ENCODE data around the gene FAM193B. TPM values are rescaled to one million over a fixed set of nuclear protein-coding genes. Genes with fewer than 3 reads are reported as not detected.

FAM193B gene
- total and polyA plus RNA-seq, 9 of the 15 experiments (the other 6 are each of a cell fraction or from before 2014, with no cell fraction given), result 4.4 to 76.4 (median 37.3) TPM

GRCh38 chr5:177524941-177525655, 29.3 kb downstream of the FAM193B start:
- no peak for DNase-seq (ENCODE audit: extremely low read depth in 1 of 4, low spot score in 3 of 4)
- no TSS peak for BruUV-seq (replicated peaks)
- Histone ChIP-seq H3K4me3 (no peak overlapping the region), H3K79me2 (ENCODE audit: control insufficient read depth, insufficient read depth, low read length) (no peaks in the 10 kb centered on the region), H3K4me2 (ENCODE audit: insufficient read depth, low read length) (no peak overlapping the region), H4K20me1 (replicated peaks; ENCODE audit: control insufficient read depth, insufficient read depth, low read length) (peaks cover 14% of the 10 kb centered on the region), H3K27me3 (ENCODE audit: control insufficient read depth in 2 of 2, insufficient read depth in 2 of 2, low read length in 2 of 2) (no peaks in the 10 kb centered on the region), H3K4me1 (replicated peaks in 1 of 2; ENCODE audit: control insufficient read depth in 2 of 2, insufficient read depth in 2 of 2, low read length in 2 of 2) (peaks cover 16 to 37% of the 10 kb centered on the region in 2 experiments), H3K27ac (ENCODE audit: extremely low read depth, low read depth, low read length) (no peak overlapping the region), H3K9ac (ENCODE audit: insufficient read depth in 1 of 2, low read depth in 2 of 2, low read length in 2 of 2) (no peak overlapping the region), H3K36me3 (ENCODE audit: control insufficient read depth, insufficient read depth, low read length) (peaks cover 87% of the 10 kb centered on the region; the same call in 2 of the 3 replicates), H2AFZ (ENCODE audit: low read depth, low read length) (no peak overlapping the region), H3K9me3 (replicated peaks; ENCODE audit: control insufficient read depth, insufficient read depth, low read depth, low read length) (no peaks in the 10 kb centered on the region), H3K9me1 (ENCODE audit: control insufficient read depth, insufficient read depth, low read length) (peaks cover 3% of the 10 kb centered on the region)
- in situ Hi-C loops (cut with MboI) (no loop called here), intact Hi-C loops (cut with micrococcal nuclease) (no loop called here)
- TF ChIP-seq YBX1 (IDR thresholded peaks at IDR 0.05), result no peak
- peak; percentile 24; the same call in 1 of the 2 replicates for TF ChIP-seq BCOR (IDR thresholded peaks at IDR 0.05)
- TF ChIP-seq ZZZ3 (IDR thresholded peaks at IDR 0.05), result no peak
- TF ChIP-seq ZNF224 (CRISPR knock-in tag; IDR thresholded peaks at IDR 0.05), result no peak
- TF ChIP-seq NRF1 (conservative IDR thresholded peaks at IDR 0.05 in 1 of 2, IDR thresholded peaks at IDR 0.05 in 1 of 2), result no peak
- no peak for TF ChIP-seq TCF7 (IDR thresholded peaks at IDR 0.05; ENCODE audit: borderline replicate concordance)
- TF ChIP-seq ZNF316 (IDR thresholded peaks at IDR 0.05), result no peak
- TF ChIP-seq ZNF436 (CRISPR knock-in tag; IDR thresholded peaks at IDR 0.05), result no peak
- TF ChIP-seq ZNF280A (IDR thresholded peaks at IDR 0.05; ENCODE audit: low read depth, partially characterized antibody), result no peak
- no peak for TF ChIP-seq GTF2A2 (tag; IDR thresholded peaks at IDR 0.05)
- no peak for TF ChIP-seq HLTF (IDR thresholded peaks at IDR 0.05)
- no peak for TF ChIP-seq KLF16 (IDR thresholded peaks at IDR 0.05)
- peak; percentile 50 for TF ChIP-seq RBM25 (IDR thresholded peaks at IDR 0.05; ENCODE audit: low read depth, low read length, severe bottlenecking)
- FAIRE-seq, result no peak
- CTCF ChIA-PET (ENCODE audit: low intra/inter-chr PET ratio), result no interaction called here
- no peak for ATAC-seq
- POLR2A ChIA-PET, result interaction anchor here (0.9 to 2.0 kb wide), 4 partner anchors 16 to 30 kb away, joined by 3 to 5 read pairs (median 4); no protein-coding TSS in a partner anchor
- whole genome bisulfite sequencing (ENCODE audit: insufficient coverage, low coverage, missing lambda C conversion rate), result 90% methylated on average over 9 of the region's 10 CpGs

All from K562 (cell line).